Non-pigmented ciliary epithelial cell (primary cell): ENCODE results near the gene PCNX2.

Experiments
- DNase-seq: peaks from one replicate; pipeline ENCODE4 v3.0.0-alpha.2; 2010; ENCODE audit warnings: low read depth

Gene PCNX2

DNA sequence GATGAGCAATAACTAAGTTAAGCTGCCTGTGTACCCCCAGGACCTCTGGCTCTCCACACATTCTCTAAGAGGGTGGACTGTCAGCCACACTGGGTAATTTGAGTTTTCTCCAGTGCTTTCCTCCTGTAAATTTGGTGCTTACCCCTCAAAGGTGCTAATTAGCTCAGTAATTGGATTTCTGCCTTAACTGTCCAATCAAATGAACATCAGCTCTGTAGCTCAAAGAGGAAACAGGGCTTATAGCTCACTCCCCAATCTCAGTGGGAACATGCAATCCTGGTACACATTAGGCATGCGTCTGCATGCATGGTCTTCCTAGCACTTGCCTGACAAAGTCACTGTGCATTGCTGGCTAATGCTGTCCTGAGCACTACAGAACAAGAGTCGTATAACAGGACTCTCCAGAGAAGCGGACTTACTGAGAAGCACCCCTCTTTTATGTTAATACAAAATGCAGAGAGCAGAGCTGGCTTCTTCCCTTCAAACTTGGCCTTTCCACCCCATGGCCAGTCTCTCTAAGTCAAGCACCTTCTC is 235.0 kb downstream of the PCNX2 start:
- DNase-seq, result no peak

DNA sequence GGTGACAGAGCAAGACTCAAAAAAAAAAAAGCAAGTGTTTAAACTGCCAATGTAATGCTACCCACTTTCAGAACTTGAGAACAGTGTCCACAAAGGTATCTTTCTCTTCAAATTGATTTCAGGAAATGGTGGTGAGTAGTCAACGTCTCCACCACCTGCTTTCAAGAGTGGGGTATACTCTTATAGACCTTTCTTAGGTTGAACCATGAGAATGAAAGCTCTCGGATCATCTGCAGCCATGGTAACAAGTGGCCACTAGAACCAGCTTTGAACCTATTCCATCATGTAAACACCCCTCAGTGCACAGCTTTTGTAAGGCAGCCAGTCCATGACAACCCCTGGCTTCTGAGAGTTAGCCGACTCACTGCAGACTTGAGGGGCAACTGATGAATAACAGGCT is 237.7 kb downstream of the PCNX2 start:
- no peak for DNase-seq

DNA sequence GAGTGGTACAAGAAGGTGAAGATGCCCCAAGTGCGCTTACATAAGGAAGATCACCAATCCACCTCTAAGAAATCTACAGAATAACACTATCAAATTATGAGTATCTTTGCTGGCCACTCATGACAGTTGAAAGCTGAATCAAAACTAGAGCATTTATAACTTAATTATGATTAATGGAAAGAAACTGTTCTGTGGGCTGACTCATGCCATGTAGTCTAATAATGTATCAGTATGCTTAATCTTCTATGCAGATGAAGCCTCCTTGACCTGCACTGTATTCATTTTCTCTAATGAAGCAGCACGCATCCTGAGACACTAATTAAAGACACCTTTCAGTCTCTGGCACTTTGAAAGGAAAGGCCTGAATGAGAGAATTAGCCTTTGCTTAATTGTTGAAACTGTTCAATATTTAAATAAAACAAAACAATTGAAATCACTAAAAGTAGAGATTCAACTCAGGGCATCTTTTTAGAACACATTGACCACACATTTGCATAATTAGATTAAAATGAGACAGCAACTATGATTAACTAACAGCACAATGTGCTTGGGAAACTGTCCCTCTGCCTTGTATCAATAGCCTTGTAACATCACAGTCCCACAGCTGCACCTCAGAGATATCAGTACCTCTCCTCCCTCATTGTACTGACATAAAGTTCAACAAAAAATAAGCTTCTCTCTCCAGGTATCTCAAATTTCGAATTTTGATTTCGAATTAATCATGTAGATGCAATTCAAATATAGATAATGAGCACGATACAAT is 239.5 kb downstream of the PCNX2 start:
- no peak for DNase-seq

GRCh38 chr1:233045588-233045987 is 249.9 kb downstream of the PCNX2 start:
- no peak for DNase-seq

DNA sequence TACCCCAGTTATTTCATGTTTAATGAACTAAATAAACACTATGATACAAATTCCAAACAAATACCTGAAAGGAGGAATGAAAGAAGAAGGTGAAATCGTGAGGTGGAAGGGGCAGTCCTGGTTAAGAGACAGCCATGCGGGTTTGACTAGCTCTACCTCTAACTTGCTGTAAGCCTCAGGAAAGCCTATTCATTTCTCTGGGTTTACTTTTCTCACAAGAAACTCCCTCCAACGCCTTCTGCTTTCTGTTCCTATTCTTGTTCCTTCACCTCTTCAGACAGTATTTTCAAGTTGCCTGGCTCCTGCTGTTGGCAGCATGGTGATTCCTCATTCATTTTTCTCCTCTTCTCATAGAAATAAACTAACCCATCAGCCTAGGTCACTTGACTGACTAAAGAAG is 252.7 kb downstream of the PCNX2 start:
- DNase-seq, result no peak

DNA sequence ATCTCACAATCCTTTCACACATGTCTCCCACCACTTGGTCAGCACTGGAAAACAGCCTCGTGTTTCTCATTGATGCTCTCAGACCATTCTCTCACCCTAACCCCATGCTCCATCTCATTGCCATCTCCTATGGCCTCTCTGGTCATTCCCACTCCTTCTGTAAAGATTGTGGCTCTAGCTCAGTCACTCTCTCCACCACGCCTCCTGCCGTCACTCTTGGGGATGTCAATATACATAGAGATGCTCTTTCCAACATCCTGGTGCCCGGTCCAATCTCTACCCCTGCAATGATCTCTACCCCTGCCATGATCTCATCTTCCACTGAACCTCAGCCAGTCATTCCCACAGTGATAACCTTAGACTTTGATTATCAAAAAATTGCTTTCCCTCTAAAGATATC is 255.0 kb downstream of the PCNX2 start:
- no peak for DNase-seq

GRCh38 chr1:233038581-233038980 is 256.9 kb downstream of the PCNX2 start:
- DNase-seq, result no peak

DNA sequence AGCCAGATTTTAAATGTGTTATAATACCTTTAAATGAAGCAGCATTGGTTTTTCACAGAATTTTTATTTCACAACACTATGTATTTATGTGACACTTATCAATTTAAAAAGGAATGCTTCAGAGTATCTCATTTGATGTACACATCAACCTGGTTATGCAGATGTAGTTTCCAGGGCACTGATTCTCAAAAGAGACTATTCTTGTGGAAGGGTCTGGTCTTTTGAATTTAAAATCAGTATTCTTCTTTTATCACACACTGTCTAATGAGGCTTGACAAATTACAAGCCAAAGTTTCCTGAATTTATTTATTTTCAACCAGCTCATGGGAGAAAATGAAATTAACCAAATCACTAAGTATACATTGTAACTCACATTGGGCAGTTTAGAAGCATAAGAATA is 257.7 kb downstream of the PCNX2 start:
- DNase-seq, result no peak

DNA sequence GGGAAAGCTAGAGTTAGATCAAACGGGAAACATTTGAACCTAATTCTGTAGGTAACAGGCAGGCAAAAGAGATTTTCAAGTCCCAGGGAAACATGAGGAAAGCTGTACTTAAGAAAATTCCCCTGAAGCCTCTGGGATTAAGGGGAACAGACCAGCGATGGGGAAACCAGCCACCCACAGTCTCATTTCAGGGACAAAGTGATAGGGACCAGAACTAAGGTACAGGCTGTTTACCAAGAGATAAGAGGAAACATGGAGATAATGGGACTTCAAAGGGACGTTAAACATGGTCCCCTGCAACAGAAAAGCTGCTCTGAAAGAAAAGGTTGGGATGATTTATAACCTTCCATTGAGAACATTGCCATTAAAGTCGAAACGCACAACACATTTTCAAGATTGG is 260.7 kb downstream of the PCNX2 start:
- no peak for DNase-seq

GRCh38 chr1:233033361-233033760 is 262.2 kb downstream of the PCNX2 start:
- no peak for DNase-seq

DNA sequence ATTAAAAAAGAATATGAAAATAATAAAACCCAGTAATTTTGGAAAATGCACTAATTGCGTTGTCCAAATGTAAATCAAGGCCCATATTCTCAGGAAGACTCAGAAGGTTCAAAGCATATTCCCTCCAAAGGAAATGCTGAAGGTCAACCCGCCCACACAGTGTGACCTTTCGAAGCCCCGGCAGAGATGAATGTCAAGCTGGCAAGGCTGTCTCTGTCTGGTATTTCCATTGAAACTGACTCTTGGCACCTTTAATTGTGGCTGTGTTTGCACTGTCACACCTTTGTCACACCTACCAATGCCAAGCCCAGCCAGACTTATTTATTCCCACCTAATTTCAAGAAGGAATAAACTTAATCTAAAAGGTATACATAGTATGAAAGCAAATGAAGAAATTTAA is 262.6 kb downstream of the PCNX2 start:
- no peak for DNase-seq

- no peak for DNase-seq
These were observed 264.0 kb downstream of the PCNX2 start for GRCh38 chr1:233031521-233031920.

DNA sequence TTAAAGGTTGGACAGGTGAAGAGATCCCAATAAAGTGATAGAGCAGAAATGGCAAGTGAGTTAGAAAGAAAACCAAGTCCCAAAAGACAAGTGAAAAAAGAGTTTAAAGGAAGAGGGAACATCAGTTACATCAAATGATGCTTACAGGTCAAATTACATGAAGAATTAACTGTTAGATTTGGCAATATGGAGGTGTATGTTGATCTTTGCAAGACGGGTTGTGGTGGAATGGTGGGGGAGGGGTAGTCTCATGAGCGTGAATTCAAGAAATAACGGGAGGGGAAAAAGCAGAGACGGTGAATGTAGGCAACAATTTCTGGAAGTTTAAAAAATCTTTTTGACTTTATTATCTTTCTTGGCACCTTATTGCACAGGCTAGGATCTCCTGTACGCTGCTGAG is 268.5 kb downstream of the PCNX2 start:
- no peak for DNase-seq

- no peak for DNase-seq
These were observed 270.0 kb downstream of the PCNX2 start for GRCh38 chr1:233025567-233025966.

- no peak for DNase-seq
These were observed 270.4 kb downstream of the PCNX2 start for GRCh38 chr1:233025157-233025556.

DNA sequence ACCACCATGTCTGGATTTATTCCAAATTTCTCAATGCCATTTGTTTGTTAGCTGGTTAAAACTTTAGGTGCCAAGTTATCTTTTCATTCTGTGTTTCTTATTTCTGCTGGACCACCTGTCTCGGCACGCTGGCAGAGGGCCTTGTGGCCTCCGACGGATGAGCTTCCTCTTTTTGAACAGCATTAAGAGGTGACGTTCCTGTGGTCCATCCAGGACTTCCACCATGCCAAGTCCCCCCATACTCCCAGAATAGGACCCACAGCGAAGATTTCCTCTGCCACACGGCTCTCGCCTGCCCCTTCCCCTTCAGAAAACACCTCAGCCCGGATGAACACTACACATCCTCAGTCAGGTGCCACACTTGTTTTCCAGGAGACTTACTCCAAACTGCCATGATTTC is 271.3 kb downstream of the PCNX2 start:
- no peak for DNase-seq

DNA sequence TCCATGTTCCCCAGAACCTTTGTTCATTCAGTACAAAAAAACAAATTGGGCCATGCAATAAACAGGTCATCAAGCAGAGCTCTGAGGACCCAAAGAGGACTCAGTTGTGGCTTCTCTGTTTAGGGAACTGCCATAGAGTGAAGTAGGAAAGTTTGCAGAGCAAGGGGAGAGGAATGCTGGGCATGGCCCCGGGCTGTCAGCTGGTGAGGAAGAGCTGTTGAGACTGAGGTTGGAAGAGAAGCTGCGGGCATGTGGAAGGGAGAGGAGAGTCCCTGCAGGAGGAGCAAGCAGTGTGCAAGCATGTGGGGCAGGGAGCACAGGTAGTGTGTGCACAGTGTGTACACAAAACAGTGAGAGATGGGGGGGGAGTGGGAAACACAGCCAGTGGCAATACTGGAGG is 273.3 kb downstream of the PCNX2 start:
- no peak for DNase-seq

- no peak for DNase-seq
These were observed 275.1 kb downstream of the PCNX2 start for GRCh38 chr1:233020426-233020825.

- no peak for DNase-seq
These were observed 275.7 kb downstream of the PCNX2 start for GRCh38 chr1:233019778-233020325.

DNA sequence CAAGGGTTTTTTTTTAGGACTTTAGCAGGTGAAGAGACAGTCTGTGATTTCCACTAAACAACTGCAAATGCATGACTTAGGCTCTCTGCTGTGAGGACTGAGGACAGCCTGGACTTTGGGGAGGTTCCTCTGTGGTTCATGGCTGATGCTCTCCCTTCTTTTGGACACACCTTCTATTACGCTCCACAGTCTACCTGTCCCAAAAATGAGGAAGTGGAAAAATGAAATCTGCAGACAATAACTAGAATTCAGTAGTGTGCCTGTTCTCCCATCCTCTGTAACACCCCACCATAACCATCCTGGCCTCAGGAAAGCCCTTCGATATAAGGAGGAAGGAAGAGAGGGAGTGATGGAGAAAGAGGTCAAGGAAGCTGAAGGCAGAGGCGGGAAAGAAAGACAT is 276.4 kb downstream of the PCNX2 start:
- DNase-seq, result no peak

- DNase-seq, result no peak
These were observed 278.7 kb downstream of the PCNX2 start for GRCh38 chr1:233016798-233017197.

GRCh38 chr1:233015965-233016364 is 279.6 kb downstream of the PCNX2 start:
- DNase-seq, result no peak

DNA sequence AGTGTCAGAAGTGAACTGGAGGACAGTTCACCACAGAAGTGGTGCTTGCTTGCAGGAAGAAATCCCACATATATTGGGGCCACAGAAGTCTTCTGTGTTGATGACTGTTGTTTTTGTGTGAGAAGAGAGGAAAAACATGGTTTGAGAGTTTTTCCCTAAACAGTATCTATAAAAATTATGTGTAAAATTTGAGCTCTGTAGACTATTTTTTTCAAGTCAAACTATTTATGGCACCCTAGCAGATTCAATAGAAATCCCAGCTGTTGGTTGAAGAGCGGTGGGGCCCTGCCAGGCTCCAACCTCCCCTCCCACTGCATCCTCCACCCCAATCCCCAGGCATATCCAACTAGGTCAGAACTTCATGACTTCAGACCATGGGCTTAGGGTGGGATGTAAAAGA is 283.5 kb downstream of the PCNX2 start:
- DNase-seq, result no peak

- no peak for DNase-seq
These were observed 285.4 kb downstream of the PCNX2 start for GRCh38 chr1:233010146-233010545.
